HPDE6-E6E7 (cell line): ENCODE measurements around the gene LRRC63.
"Not testable (repeated sequence)": the region's sequence is repeated elsewhere in the genome, so short reads cannot be mapped to it uniquely, and the experiment has no call there.

ENCODE experiments used
- DNase-seq: peaks from one replicate; pipeline ENCODE4 v3.0.0; 2011; ENCODE audit warnings: missing footprints; ENCODE audit errors: extremely low spot score

Gene LRRC63

GRCh38 chr13:46211483-46212351 is at the start of gene LRRC63:
LRRC63 (plus strand) TSS chr13:46211928; CDS start chr13:46213035, 1,107 bp downstream.
- peak; percentile 28 for DNase-seq

GRCh38 chr13:46162741-46163140 is 49.0 kb upstream of the LRRC63 start:
- DNase-seq: not testable (repeated sequence)

GRCh38 chr13:46164661-46165060 is 47.1 kb upstream of the LRRC63 start:
- DNase-seq: no peak

- no peak for DNase-seq
These were observed 46.1 kb upstream of the LRRC63 start for GRCh38 chr13:46165485-46166223.

GRCh38 chr13:46166224-46166584 is 45.5 kb upstream of the LRRC63 start:
- no peak for DNase-seq

- DNase-seq: no peak
These were observed 44.6 kb upstream of the LRRC63 start for GRCh38 chr13:46166947-46167610.

GRCh38 chr13:46168341-46168740 is 43.4 kb upstream of the LRRC63 start:
- DNase-seq: no peak

GRCh38 chr13:46168783-46169182 is 42.9 kb upstream of the LRRC63 start:
- DNase-seq: no peak

GRCh38 chr13:46169758-46170157 is 42.0 kb upstream of the LRRC63 start:
- DNase-seq: no peak

- DNase-seq: no peak
These were observed 41.5 kb upstream of the LRRC63 start for GRCh38 chr13:46170268-46170667.

GRCh38 chr13:46170687-46171086 is 41.0 kb upstream of the LRRC63 start:
- no peak for DNase-seq

GRCh38 chr13:46171217-46171616 is 40.5 kb upstream of the LRRC63 start:
- DNase-seq: no peak

GRCh38 chr13:46171739-46172138 is 40.0 kb upstream of the LRRC63 start:
- DNase-seq: no peak

GRCh38 chr13:46172531-46172991 is 39.2 kb upstream of the LRRC63 start:
- no peak for DNase-seq

GRCh38 chr13:46173656-46174055 is 38.1 kb upstream of the LRRC63 start:
- DNase-seq: no peak

GRCh38 chr13:46176756-46177155 is 35.0 kb upstream of the LRRC63 start:
- DNase-seq: no peak

- DNase-seq: no peak
These were observed 33.6 kb upstream of the LRRC63 start for GRCh38 chr13:46178143-46178542.

GRCh38 chr13:46178821-46179220 is 32.9 kb upstream of the LRRC63 start:
- no peak for DNase-seq

GRCh38 chr13:46179491-46179908 is 32.2 kb upstream of the LRRC63 start:
- DNase-seq: no peak

- no peak for DNase-seq
These were observed 31.6 kb upstream of the LRRC63 start for GRCh38 chr13:46179969-46180763.

- no peak for DNase-seq
These were observed 30.3 kb upstream of the LRRC63 start for GRCh38 chr13:46181377-46181839.
